Caco-2 (cell line): ENCODE results near the gene TMEM39A. TPM values are rescaled to one million over a fixed set of nuclear protein-coding genes. Genes with fewer than 3 reads are reported as not detected.

Experiments
- BruUV-seq: library from RNA; stranded (reverse); fragments of 400-500 nt; replicated peaks from 2 replicates; lab custom pipeline; 2021; lab: Mats Ljungman, UMichigan
- CTCF ChIA-PET: fragments of 300-600 bp; sonication (Branson Sonifier 250); formaldehyde crosslinking; loops from one replicate; lab custom pipeline; 2022; ENCODE audit warnings: antibody characterized with exemption; lab: Charles Lee
- POLR2A ChIA-PET: fragments of 300-600 bp; sonication (Branson Sonifier 250); formaldehyde crosslinking; loops from one replicate; lab custom pipeline; 2022; ENCODE audit warnings: antibody characterized with exemption; lab: Charles Lee
- DNase-seq, 2 experiments: peaks; one replicate each; pipeline versions ENCODE4 v3.0.0 to v3.0.0-alpha.2; 2020 to 2022
- H3K27me3 ChIP-seq: replicated peaks from 2 replicates; pipeline ENCODE4 v1.6.0; 2011; ENCODE audit warnings: low read length; ENCODE audit not compliant: control insufficient read depth, insufficient read depth
- H3K36me3 ChIP-seq: 2 replicates; pipeline ENCODE4 v1.5.1; 2011; ENCODE audit warnings: low read length; ENCODE audit not compliant: control insufficient read depth, insufficient read depth
- H3K4me1 ChIP-seq: fragments of 250-450 bp; sonication (Bioruptor Pico); 2 replicates; pipeline ENCODE4 v1.5.1; 2020; ENCODE audit warnings: mild to moderate bottlenecking
- H3K4me3 ChIP-seq: 2 replicates; pipeline ENCODE4 v1.5.1; 2011; ENCODE audit warnings: low read depth, mild to moderate bottlenecking, control low read depth, low read length
- H3K9me3 ChIP-seq: fragments of 250-450 bp; sonication (Bioruptor Pico); 2 replicates; pipeline ENCODE4 v1.5.1; 2020; ENCODE audit warnings: mild to moderate bottlenecking, moderate library complexity
- H3K27ac Mint-ChIP-seq: one replicate; pipeline ENCODE4 v1.8.0; 2022; ENCODE audit warnings: mixed read lengths; ENCODE audit not compliant: unreplicated experiment
- H3K27me3 Mint-ChIP-seq: one replicate; pipeline ENCODE4 v1.8.0; 2022; ENCODE audit warnings: mixed read lengths; ENCODE audit not compliant: insufficient read depth, unreplicated experiment
- H3K36me3 Mint-ChIP-seq: one replicate; pipeline ENCODE4 v1.8.0; 2022; ENCODE audit warnings: mild to moderate bottlenecking, mixed read lengths; ENCODE audit not compliant: insufficient read depth, unreplicated experiment
- H3K4me1 Mint-ChIP-seq: one replicate; pipeline ENCODE4 v1.8.0; 2022; ENCODE audit warnings: low read depth, mixed read lengths; ENCODE audit not compliant: unreplicated experiment
- H3K4me3 Mint-ChIP-seq: one replicate; pipeline ENCODE4 v1.8.0; 2022; ENCODE audit warnings: mild to moderate bottlenecking, moderate library complexity, mixed read lengths; ENCODE audit not compliant: unreplicated experiment
- H3K9me3 Mint-ChIP-seq: one replicate; pipeline ENCODE4 v1.8.0; 2022; ENCODE audit warnings: mixed read lengths; ENCODE audit not compliant: unreplicated experiment
- intact Hi-C: fragments of 100-400 bp; cut with micrococcal nuclease; formaldehyde crosslinking; loops from one replicate; pipeline ENCODE4 v1.10.0; 2022; ENCODE audit not compliant: unreplicated experiment
- total RNA-seq: library from RNA; stranded (reverse); gene quantifications from 2 replicates; pipeline ENCODE4 v1.2.3, GENCODE V29; 2022
- TF ChIP-seq, protein P1 (sequence below), 2 experiments: fragments of 200-600 bp in 1 of 2; IDR thresholded peaks; 1 replicate in 1 of 2; 2 replicates in 1 of 2; pipeline versions ENCODE4 v1.5.1 to v1.8.0; 2011 to 2022; ENCODE audit warnings: antibody characterized with exemption in 1 of 2, control low read depth in 1 of 2, inconsistent platforms in 1 of 2, low read depth in 1 of 2, low read length in 1 of 2, mild to moderate bottlenecking in 1 of 2, moderate library complexity in 1 of 2; ENCODE audit not compliant: insufficient read depth in 1 of 2, severe bottlenecking in 1 of 2, unreplicated experiment in 1 of 2

TMEM39A gene
- total RNA-seq, 1 experiment from 2014 or later = 52.1 TPM

DNA sequence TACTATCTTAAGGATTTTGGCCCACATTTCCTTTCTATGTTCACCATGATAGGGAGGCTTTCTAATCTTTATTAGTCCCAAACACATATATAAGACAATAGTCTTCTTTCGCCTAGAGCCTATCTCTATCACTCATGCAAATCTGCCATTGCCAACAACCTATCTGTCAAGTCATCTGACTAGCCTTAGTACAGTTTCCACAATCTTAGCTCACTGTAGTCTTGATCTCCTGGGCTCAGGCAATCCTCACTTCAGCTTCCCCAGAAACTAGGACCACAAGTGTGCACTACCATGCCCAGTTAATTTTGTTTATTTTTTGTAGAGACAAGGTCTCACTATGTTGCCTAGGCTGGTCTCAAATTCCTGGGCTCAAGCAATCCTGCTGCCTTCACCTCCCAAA lies 6.9 kb downstream of the TMEM39A start:
- peaks cover 68% of the 10 kb centered on the region for H3K36me3 Mint-ChIP-seq
- no peaks in the 10 kb centered on the region for H3K4me1 Mint-ChIP-seq
- no peaks in the 10 kb centered on the region for H3K9me3 ChIP-seq
- no peak overlapping the region for H3K4me3 Mint-ChIP-seq
- peaks cover 2% of the 10 kb centered on the region; the same call in 1 of the 2 replicates for H3K36me3 ChIP-seq
- DNase-seq = no peak
- H3K27ac Mint-ChIP-seq = no peak overlapping the region
- CTCF ChIA-PET = no interaction called here
- H3K27me3 ChIP-seq = no peaks in the 10 kb centered on the region
- no TSS peak for BruUV-seq
- intact Hi-C loops = no loop called here
- H3K9me3 Mint-ChIP-seq = no peaks in the 10 kb centered on the region
- H3K4me1 ChIP-seq = no peaks in the 10 kb centered on the region
- no peaks in the 10 kb centered on the region for H3K27me3 Mint-ChIP-seq
- H3K4me3 ChIP-seq = no peak overlapping the region
- POLR2A ChIA-PET = no interaction called here
- TF ChIP-seq, protein P1, sequence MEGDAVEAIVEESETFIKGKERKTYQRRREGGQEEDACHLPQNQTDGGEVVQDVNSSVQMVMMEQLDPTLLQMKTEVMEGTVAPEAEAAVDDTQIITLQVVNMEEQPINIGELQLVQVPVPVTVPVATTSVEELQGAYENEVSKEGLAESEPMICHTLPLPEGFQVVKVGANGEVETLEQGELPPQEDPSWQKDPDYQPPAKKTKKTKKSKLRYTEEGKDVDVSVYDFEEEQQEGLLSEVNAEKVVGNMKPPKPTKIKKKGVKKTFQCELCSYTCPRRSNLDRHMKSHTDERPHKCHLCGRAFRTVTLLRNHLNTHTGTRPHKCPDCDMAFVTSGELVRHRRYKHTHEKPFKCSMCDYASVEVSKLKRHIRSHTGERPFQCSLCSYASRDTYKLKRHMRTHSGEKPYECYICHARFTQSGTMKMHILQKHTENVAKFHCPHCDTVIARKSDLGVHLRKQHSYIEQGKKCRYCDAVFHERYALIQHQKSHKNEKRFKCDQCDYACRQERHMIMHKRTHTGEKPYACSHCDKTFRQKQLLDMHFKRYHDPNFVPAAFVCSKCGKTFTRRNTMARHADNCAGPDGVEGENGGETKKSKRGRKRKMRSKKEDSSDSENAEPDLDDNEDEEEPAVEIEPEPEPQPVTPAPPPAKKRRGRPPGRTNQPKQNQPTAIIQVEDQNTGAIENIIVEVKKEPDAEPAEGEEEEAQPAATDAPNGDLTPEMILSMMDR (IDR thresholded peaks at IDR 0.05; ENCODE audit: insufficient read depth in 1 of 2, low read depth in 1 of 2, low read length in 1 of 2, severe bottlenecking in 1 of 2, unreplicated experiment in 1 of 2) = no peak

DNA sequence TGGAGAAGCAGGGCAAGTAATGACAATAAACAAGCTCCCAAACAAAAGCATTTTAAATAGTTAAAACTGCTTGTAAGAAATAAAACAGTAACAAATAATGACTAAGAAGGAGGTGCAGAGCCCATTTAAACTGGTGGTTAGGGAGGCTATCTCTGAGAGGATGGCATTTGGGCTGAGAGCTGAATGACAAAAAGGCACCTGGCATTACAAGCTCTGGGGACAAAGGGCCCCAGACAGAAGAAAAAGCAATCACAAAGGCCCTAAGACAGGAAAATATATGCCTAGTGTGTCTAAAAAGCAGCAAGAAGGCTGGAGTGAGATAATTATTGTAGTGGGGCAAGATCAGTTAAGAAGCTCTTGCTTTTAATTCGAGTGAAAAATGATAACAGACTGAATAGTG lies 9.6 kb downstream of the TMEM39A start:
- BruUV-seq = no TSS peak
- Histone ChIP-seq H3K9me3 (no peaks in the 10 kb centered on the region), H3K27me3 (no peaks in the 10 kb centered on the region), H3K4me3 (no peak overlapping the region), H3K4me1 (no peaks in the 10 kb centered on the region), H3K36me3 (peaks cover 2% of the 10 kb centered on the region; the same call in 1 of the 2 replicates)
- Mint-ChIP-seq H3K36me3 (peaks cover 72% of the 10 kb centered on the region), H3K27ac (no peak overlapping the region), H3K27me3 (no peaks in the 10 kb centered on the region), H3K9me3 (no peaks in the 10 kb centered on the region), H3K4me1 (no peaks in the 10 kb centered on the region), H3K4me3 (no peak overlapping the region)
- no peak for DNase-seq
- ChIA-PET POLR2A (interaction anchor here (1.3 kb wide), 1 partner anchor 10 kb away, joined by 3 read pairs; the partner anchor contains the start of gene TMEM39A), CTCF (no interaction called here)
- intact Hi-C loops = no loop called here
- TF ChIP-seq, protein P1 (IDR thresholded peaks at IDR 0.05; ENCODE audit: insufficient read depth in 1 of 2, low read depth in 1 of 2, low read length in 1 of 2, severe bottlenecking in 1 of 2, unreplicated experiment in 1 of 2) = no peak

DNA sequence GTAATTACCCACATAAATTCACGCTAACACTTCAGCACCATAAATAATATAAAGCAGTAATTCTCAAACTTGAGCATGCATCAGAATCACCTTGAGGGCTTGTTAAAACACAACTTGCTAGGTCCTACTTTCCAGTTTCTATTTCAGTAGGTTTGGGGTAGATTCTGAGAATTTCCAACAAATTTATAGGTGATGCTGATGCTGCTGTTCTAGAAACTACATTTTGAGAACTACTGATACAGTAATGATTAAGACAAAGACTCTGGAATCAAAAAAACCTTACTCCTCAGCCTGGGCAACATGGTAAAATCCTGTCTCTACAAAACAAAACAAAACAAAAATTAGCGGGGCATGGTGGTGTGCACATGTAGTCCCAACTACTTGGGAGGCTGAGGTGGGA lies 18.8 kb downstream of the TMEM39A start:
- Mint-ChIP-seq H3K27me3 (no peaks in the 10 kb centered on the region), H3K36me3 (peaks cover 49% of the 10 kb centered on the region)

More for the DNA sequence above, 18.8 kb downstream of the TMEM39A start:
- BruUV-seq = no TSS peak
- H3K4me3 ChIP-seq = no peak overlapping the region
- DNase-seq = no peak
- no peaks in the 10 kb centered on the region for H3K36me3 ChIP-seq
- Mint-ChIP-seq H3K27ac (no peak overlapping the region), H3K4me3 (no peak overlapping the region), H3K4me1 (no peaks in the 10 kb centered on the region), H3K9me3 (no peaks in the 10 kb centered on the region)
- ChIA-PET POLR2A (no interaction called here), CTCF (no interaction called here)
- no peaks in the 10 kb centered on the region for H3K27me3 ChIP-seq
- H3K9me3 ChIP-seq = no peaks in the 10 kb centered on the region
- TF ChIP-seq, protein P1 (IDR thresholded peaks at IDR 0.05; ENCODE audit: insufficient read depth in 1 of 2, low read depth in 1 of 2, low read length in 1 of 2, severe bottlenecking in 1 of 2, unreplicated experiment in 1 of 2) = no peak
- intact Hi-C loops = no loop called here
- H3K4me1 ChIP-seq = no peaks in the 10 kb centered on the region
